Mesothelial cell of epicardium (in vitro differentiated cells): Measurements from ENCODE around the gene NLRP8. TPM values are rescaled to one million over a fixed set of nuclear protein-coding genes. Genes with fewer than 3 reads are reported as not detected.

ENCODE experiments used
- DNase-seq, 2 experiments: peaks; one replicate each; pipeline ENCODE4 v3.0.0; 2021; ENCODE audit warnings: low spot score in 2 of 2; ENCODE audit not compliant: unreplicated experiment in 2 of 2
- H3K27ac Mint-ChIP-seq: 2 replicates; pipeline ENCODE4 v1.8.0; 2021; ENCODE audit warnings: mixed read lengths
- H3K27me3 Mint-ChIP-seq: 2 replicates; pipeline ENCODE4 v1.8.0; 2021; ENCODE audit warnings: low read depth, mixed read lengths
- H3K36me3 Mint-ChIP-seq: 2 replicates; pipeline ENCODE4 v1.8.0; 2021; ENCODE audit warnings: mixed read lengths
- H3K4me1 Mint-ChIP-seq: 2 replicates; pipeline ENCODE4 v1.8.0; 2021; ENCODE audit warnings: mixed read lengths
- H3K4me3 Mint-ChIP-seq: 2 replicates; pipeline ENCODE4 v1.8.0; 2021; ENCODE audit warnings: mild to moderate bottlenecking, moderate library complexity, mixed read lengths
- H3K9me3 Mint-ChIP-seq: 2 replicates; pipeline ENCODE4 v1.8.0; 2021; ENCODE audit warnings: mixed read lengths
- CTCF ChIP-seq: fragments of 200-600 bp; sonication (generic); IDR thresholded peaks from one replicate; pipeline ENCODE4 v1.5.0; 2021; ENCODE audit warnings: antibody characterized with exemption; ENCODE audit not compliant: unreplicated experiment
- total RNA-seq: library from RNA; stranded (reverse); gene quantifications from 3 replicates; pipeline ENCODE4 v1.2.1, GENCODE V29; 2021

The NLRP8 gene
- total RNA-seq, 1 donor from 2014 or later, result not detected

- Mint-ChIP-seq H3K4me3 (no peak overlapping the region), H3K9me3 (peaks cover 29% of the 10 kb centered on the region), H3K27ac (no peak overlapping the region), H3K36me3 (no peaks in the 10 kb centered on the region), H3K27me3 (no peaks in the 10 kb centered on the region), H3K4me1 (no peaks in the 10 kb centered on the region)
- no peak for TF ChIP-seq CTCF
- DNase-seq, result no peak
Observed at GRCh38 chr19:55956431-55956830, 8.8 kb downstream of the NLRP8 start.

- Mint-ChIP-seq H3K36me3 (no peaks in the 10 kb centered on the region), H3K4me1 (no peaks in the 10 kb centered on the region), H3K9me3 (peaks cover 30% of the 10 kb centered on the region), H3K4me3 (no peak overlapping the region), H3K27ac (no peak overlapping the region), H3K27me3 (no peaks in the 10 kb centered on the region)
- TF ChIP-seq CTCF, result no peak
- no peak for DNase-seq
Observed at GRCh38 chr19:55958356-55958755, 10.7 kb downstream of the NLRP8 start.

GRCh38 chr19:55959996-55960675 lies 12.5 kb downstream of the NLRP8 start:
- H3K36me3 Mint-ChIP-seq, result no peaks in the 10 kb centered on the region
- H3K9me3 Mint-ChIP-seq, result peaks cover 35% of the 10 kb centered on the region
- H3K4me1 Mint-ChIP-seq, result no peaks in the 10 kb centered on the region
- no peak for TF ChIP-seq CTCF
- no peaks in the 10 kb centered on the region for H3K27me3 Mint-ChIP-seq
- no peak for DNase-seq
- no peak overlapping the region for H3K27ac Mint-ChIP-seq
- H3K4me3 Mint-ChIP-seq, result no peak overlapping the region

GRCh38 chr19:55962186-55962585 lies 14.6 kb downstream of the NLRP8 start:
- Mint-ChIP-seq H3K27ac (no peak overlapping the region), H3K4me3 (no peak overlapping the region), H3K27me3 (no peaks in the 10 kb centered on the region), H3K9me3 (peaks cover 45% of the 10 kb centered on the region), H3K4me1 (no peaks in the 10 kb centered on the region), H3K36me3 (no peaks in the 10 kb centered on the region)
- no peak for TF ChIP-seq CTCF
- DNase-seq, result no peak

- H3K4me3 Mint-ChIP-seq, result no peak overlapping the region
Observed at GRCh38 chr19:55973982-55974381, 26.4 kb downstream of the NLRP8 start.

More at GRCh38 chr19:55973982-55974381, 26.4 kb downstream of the NLRP8 start:
- no peak for TF ChIP-seq CTCF
- Mint-ChIP-seq H3K27ac (no peak overlapping the region), H3K4me1 (no peaks in the 10 kb centered on the region), H3K9me3 (peaks cover 74% of the 10 kb centered on the region), H3K36me3 (no peaks in the 10 kb centered on the region), H3K27me3 (no peaks in the 10 kb centered on the region)
- DNase-seq, result no peak
